GM12874 (cell line): ENCODE results near the gene ZFX.

Source experiments
- TF ChIP-seq, protein P1 (sequence below): IDR thresholded peaks from 2 replicates; pipeline ENCODE4 v1.5.1; 2011; ENCODE audit warnings: low read depth, mild to moderate bottlenecking, control low read depth, low read length, moderate library complexity; ENCODE audit not compliant: insufficient read depth

ZFX gene

DNA sequence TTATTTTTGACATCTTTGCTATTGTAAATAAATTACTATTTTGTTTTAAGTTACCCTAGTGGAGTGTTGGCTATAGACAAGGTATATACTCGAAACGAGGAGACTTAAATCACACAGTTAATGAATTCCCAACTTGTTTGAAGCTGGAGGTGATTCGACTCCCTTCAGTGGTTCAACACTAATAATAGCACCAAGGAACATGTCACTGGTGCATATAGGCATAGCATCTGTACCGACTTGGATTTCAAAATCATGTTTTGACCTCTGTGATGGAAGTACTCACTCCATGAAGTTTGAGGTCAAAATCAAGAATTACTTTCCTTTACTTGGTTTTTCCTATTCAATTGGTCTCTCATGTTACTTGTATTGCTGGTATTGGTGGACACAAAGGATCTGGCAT is 66.5 kb downstream of the ZFX start:
- TF ChIP-seq, protein P1, sequence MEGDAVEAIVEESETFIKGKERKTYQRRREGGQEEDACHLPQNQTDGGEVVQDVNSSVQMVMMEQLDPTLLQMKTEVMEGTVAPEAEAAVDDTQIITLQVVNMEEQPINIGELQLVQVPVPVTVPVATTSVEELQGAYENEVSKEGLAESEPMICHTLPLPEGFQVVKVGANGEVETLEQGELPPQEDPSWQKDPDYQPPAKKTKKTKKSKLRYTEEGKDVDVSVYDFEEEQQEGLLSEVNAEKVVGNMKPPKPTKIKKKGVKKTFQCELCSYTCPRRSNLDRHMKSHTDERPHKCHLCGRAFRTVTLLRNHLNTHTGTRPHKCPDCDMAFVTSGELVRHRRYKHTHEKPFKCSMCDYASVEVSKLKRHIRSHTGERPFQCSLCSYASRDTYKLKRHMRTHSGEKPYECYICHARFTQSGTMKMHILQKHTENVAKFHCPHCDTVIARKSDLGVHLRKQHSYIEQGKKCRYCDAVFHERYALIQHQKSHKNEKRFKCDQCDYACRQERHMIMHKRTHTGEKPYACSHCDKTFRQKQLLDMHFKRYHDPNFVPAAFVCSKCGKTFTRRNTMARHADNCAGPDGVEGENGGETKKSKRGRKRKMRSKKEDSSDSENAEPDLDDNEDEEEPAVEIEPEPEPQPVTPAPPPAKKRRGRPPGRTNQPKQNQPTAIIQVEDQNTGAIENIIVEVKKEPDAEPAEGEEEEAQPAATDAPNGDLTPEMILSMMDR = no peak

DNA sequence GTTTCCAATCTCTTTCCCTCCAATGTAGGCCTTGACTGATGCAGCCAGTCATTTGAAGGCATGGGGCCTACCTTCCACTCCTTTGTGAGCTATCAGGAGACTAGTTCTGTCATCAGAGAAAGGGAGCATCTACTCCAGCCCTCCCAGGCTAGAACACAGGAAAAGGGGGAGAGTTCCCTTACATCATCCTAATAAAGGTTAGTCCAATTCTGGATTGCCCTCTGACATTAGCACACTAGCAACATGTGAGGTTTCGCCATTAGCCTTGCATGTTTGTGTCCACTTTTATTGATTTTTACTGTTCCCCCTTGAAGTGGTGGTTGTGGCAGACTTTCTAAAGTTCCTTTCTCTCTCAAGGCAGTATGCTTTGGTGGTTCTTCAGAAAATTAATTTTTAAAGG is 67.3 kb downstream of the ZFX start:
- TF ChIP-seq, protein P1 = no peak

DNA sequence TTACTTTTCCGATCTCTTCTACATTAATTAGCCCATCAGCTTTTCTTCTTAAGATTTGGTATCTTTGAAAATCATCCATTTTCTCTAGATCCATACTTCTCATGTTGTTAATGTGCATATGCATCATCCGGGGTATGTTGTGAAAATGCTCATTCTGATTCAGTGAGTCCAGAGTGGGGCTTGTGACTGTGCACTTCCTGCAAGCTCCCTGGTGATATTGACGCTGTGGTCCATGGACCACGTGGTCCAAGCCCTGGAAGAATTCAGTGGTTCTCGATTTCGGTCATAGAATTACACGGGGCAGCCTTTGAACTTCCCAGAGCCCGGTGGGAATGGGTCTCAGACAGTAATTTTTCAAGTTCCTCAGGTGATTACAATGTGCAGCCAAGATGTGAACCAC is 69.8 kb downstream of the ZFX start:
- TF ChIP-seq, protein P1 = no peak

DNA sequence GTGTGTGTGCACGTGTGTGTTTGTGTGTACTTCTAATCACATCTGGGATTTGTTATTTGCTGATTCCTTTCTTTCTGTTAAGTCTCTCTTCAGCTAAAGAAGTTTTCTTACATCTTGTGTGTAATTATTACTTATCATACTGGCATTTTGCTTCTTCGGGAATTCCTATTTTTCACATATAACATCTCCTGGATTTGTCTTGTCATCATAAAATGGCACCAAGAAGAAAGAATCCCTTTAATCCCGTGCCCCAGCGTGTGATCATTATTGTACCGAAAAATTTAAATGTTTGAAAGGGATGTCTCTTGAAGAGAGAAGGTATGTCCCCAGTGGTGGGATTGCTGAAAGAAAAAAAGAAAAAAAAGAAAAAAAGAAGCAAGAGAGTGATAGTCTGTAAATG is 72.3 kb downstream of the ZFX start:
- TF ChIP-seq, protein P1 = no peak

DNA sequence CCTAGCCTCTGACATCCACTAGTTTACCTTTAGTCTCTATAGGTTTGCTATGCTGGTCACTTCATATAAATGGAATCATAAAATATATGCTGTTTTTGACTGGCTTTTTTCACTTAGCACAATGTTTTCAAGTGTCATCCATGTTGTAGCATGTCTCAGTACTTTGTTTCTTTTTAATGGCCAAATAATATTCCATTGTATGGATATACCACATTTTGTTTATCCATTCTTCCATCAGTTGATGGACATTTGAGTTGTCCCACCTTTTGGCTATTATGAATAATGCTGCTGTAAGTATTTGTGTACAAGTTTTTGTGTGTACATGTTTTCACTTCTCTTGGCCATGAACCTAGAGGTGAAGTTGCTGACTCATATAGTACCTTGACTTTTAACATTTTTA is 75.7 kb downstream of the ZFX start:
- TF ChIP-seq, protein P1 = no peak

DNA sequence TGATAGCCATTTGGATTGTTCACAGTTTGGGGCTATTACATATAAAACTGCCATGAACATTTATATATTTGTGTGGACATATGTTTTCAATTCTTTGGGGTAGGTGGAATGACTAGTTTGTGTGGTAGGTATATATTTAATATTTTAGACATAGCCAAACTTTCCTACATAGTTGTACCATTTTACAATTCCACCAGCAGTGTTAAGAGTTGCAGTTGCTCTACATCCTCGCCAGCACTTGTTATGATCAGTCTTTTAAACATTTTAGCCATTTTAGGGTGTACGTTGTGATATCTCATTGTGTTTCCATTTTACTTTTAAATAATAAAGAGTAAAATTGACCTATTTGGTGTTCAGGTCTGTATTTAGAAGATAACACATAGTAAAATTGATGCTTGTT is 76.6 kb downstream of the ZFX start:
- TF ChIP-seq, protein P1 = no peak

DNA sequence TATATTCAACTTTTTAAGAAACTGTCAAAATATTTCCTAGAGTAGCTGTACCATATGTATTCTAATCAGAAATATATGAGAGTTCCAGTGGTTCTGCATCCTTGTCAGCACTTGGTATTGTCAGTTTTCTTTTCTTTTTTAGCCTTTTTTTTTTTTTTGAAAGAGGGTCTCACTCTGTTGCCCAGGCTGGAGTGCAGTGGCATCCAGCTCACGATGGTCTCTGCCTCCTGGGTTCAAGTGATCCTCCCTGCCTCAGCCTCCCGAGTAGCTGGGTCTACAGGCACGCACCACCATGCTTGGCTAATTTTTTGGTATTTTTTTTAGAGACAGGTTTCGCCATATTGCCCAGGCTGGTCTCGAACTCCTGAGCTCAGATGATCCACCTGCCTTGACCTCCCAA is 79.1 kb downstream of the ZFX start:
- TF ChIP-seq, protein P1 = no peak

DNA sequence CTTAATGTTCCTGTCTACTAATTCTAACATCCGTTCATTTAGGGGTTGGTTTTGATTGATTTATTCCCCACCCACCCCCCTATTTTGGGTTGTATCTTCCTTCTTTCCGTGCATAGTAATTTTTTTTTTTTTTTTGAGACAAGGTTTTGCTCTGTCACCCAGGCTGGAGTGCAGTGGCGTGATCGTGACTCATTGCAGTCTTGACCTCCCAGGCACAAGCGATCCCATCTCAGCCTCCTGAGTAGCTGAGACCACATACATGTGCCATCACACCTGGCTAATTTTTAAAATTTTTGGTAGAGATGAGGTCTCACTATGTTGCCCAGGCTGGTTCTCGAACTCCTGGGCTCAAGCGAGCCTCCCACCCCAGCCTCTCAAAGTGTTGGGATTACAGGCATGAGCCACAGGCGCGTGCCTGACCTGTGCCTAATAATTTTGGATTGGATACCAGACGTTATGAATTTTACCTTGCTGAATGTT is 79.9 kb downstream of the ZFX start:
- TF ChIP-seq, protein P1 = no peak
